Activated CD8-positive, alpha-beta memory T cell treated with anti-CD3 and anti-CD28 coated beads, Interleukin-2, amount 50 U/mL, for 24 hours (primary cell): ENCODE measurements around the gene PCAT7.
A peak's percentile ranks its signal among the peaks of the same experiment; 100 is the strongest.

Experiments used
- DNase-seq: peaks from one replicate; pipeline ENCODE4 v3.0.0-alpha.2; 2020; ENCODE audit errors: extremely low read depth

The PCAT7 gene

DNA sequence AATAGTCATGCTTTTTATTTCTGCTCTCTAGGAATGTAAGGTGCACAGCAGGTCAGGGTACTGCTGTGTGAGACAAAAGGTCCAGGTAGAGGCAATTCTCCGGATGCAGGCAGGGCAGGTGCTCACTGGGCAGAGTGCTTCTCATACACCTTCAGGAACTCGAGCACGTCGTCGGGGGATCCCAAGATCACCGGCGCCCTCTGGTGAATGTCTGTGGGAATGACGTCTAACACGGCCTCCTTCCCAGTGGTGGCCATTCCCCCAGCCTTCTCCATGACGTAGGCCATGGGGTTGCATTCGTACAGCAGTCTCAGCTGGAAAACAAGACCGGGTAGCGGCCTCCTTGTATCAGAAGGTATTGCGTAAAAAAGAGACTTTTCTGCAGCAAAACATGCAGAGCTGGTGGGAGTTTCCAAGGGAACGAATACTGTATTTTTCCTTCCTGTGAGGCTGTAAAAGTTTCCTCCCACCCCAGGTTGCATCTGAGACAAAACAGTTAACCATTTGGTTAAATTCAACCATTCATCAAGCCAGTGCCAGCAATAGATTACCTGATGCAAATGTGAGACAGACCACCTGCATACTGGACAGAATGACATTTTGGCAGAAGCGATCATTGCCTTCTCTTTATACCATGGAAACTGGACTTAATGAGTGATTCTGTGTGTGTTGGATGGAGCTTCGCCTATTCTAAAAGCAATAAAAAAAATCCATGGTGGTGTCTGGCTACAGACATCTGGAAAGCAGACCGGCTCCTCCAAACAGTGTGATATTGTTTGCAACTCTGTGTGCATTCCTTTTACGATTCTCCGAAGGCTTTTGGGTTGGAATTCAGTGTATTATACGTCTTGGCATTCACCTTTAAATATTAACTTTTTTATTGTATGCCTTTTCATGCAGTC lies 48.6 kb downstream of the PCAT7 start:
- peak; percentile 32 for DNase-seq

GRCh38 chr9:94606646-94607422 lies 52.0 kb downstream of the PCAT7 start:
- DNase-seq = no peak

DNA sequence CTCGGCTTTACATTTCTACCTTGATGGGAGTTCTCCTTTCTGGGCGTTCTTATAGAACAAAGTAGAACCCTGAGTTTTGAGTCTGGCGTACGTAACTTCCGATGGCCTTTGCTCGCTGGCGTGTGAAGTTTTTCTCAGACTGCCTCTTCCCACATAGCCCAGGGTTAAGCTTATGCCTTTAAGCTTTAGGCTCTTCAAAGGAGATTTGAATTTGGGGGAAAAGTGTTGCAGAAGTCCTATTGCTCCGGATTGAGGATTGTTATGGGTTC lies 52.5 kb downstream of the PCAT7 start:
- DNase-seq = no peak

DNA sequence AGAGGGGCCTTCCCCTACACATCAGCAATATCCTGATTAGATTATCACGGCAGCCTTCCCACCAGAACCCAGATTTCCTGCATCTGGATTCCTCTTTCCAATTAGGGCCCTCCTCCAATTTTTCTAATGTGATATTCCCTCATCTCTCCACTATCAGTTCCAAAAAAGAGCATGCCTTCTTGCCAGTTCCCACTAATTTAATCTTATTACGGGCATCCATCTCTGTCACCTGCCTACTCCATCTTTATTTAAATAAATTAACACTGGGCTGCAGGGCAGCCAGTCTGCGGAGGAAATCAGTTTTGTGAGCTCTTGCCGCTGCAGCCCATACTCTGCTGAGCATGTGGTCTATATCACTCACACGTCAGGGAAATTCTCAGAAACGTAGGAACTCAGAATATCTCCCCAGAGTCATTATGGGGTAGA lies 55.3 kb downstream of the PCAT7 start:
- DNase-seq = no peak

DNA sequence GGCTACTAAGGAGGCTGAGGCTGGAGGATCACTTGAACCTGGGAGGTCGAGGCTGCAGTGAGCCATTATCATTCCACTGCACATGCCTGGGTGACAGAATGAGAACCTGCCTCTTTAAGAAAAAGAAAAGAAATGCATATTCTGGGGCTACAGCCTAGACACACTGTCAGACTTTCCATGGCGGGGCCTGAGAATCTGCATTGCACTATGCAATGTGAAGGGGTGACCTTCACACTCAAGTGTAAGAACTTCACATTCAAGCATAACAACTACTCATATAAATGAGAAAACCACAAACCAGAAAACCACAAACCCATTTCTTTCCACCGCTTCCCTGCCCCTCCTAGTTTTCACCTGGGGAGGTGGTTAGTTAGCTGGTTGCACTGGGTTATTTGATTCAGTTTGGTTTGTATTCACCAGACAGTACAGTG lies 56.8 kb downstream of the PCAT7 start:
- DNase-seq = peak; percentile 18

GRCh38 chr9:94612071-94612470 lies 57.2 kb downstream of the PCAT7 start:
- DNase-seq = no peak

DNA sequence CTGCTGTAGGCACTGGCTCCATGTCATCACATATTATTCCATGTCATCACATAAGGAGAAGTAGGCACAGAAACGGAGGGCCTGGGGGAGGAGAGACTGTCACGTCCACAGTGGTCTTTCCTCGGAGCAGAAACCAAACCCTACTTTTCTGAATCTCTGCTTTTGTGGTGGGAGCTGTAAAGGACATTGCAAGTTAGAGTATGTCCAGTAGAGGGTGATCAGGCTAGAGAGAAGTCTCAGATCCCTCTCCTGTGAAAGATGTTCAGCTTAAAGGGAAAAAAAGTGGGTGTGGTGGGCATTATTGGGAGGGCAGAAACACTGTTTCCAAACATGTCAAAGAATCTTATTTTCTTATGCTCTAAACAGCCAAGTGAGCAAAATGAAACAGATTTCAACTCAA lies 58.1 kb downstream of the PCAT7 start:
- no peak for DNase-seq

GRCh38 chr9:94619026-94619425 lies 64.1 kb downstream of the PCAT7 start:
- DNase-seq = no peak
